Kidney (tissue), 14 donors: ENCODE measurements around the gene TELO2. TPM values are rescaled to one million over a fixed set of nuclear protein-coding genes. Genes with fewer than 3 reads are reported as not detected.

Experiments used
- DNase-seq, 5 donors: peaks; one replicate each; pipeline ENCODE4 v3.0.0-alpha.2; 2013 to 2020
- FAIRE-seq: peaks from 2 replicates; lab custom pipeline; 2012; peaks lifted over from hg19 to GRCh38; lab: Jason Lieb, UNC
- H3K27ac ChIP-seq, 2 donors: one replicate each; pipeline ENCODE4 v1.7.0; 2013; ENCODE audit warnings: low read depth in 2 of 2, low read length in 2 of 2, inconsistent platforms in 1 of 2
- H3K27me3 ChIP-seq: one replicate; pipeline ENCODE4 v1.7.1; 2013; ENCODE audit warnings: low read length, inconsistent platforms; ENCODE audit not compliant: control insufficient read depth, insufficient read depth
- H3K36me3 ChIP-seq, 3 donors: one replicate each; pipeline versions ENCODE4 v1.7.0 to v1.7.1; 2013; ENCODE audit warnings: low read length in 3 of 3, control low read depth in 1 of 3, inconsistent platforms in 1 of 3; ENCODE audit not compliant: insufficient read depth in 3 of 3, control insufficient read depth in 2 of 3
- H3K4me1 ChIP-seq, 3 donors: one replicate each; pipeline versions ENCODE4 v1.7.0 to v1.7.1; 2013; ENCODE audit warnings: low read length in 3 of 3, inconsistent platforms in 1 of 3, low read depth in 1 of 3; ENCODE audit not compliant: control insufficient read depth in 2 of 3, insufficient read depth in 2 of 3
- H3K4me3 ChIP-seq, 3 donors: one replicate each; pipeline versions ENCODE4 v1.7.0 to v1.8.1; 2013; ENCODE audit warnings: low read length in 3 of 3, control low read depth in 1 of 3, inconsistent platforms in 1 of 3
- H3K9ac ChIP-seq, 3 donors: one replicate each; pipeline versions ENCODE4 v1.7.0 to v1.7.1; 2013; ENCODE audit warnings: low read length in 3 of 3, control low read depth in 1 of 3, inconsistent platforms in 1 of 3
- H3K9me3 ChIP-seq, 3 donors: one replicate each; pipeline versions ENCODE4 v1.7.0 to v1.7.1; 2013; ENCODE audit warnings: low read length in 3 of 3, control low read depth in 1 of 3, inconsistent platforms in 1 of 3; ENCODE audit not compliant: control insufficient read depth in 2 of 3, insufficient read depth in 1 of 3
- intact Hi-C: fragments of 100-400 bp; cut with DNase I; formaldehyde crosslinking; loops from one replicate; pipeline ENCODE4 v1.11.1; 2022
- polyA plus RNA-seq: library from polyadenylated mRNA; stranded (reverse); fragments of 350-450 nt; fragmentation: Illumina TruSeq; extraction: RNeasy Lipid Tissue Mini Kit (QIAGEN cat#74804); gene quantifications from one replicate; pipeline ENCODE4 v1.2.3, GENCODE V29; 2014; ENCODE audit warnings: low read depth, low replicate concordance; ENCODE audit not compliant: insufficient read depth
- total RNA-seq: library from RNA; stranded (reverse); fragmentation: NEBNext Ultra II Directional; extraction: Animal tissue kit (Norgen Biotek cat#: 25700); gene quantifications from one replicate; pipeline ENCODE4 v1.2.1, GENCODE V29; 2021
- TF ChIP-seq, protein P1 (sequence below): IDR thresholded peaks from 3 replicates; pipeline ENCODE4 v1.5.1; 2012; ENCODE audit warnings: mild to moderate bottlenecking, moderate library complexity, borderline replicate concordance; ENCODE audit not compliant: insufficient read depth; ENCODE audit errors: extremely low read depth
- donor health status: control.
- donor health status: control.
- donor health status: control.
- donor health status: control.
- donor health status: control.
- donor health status: DM: yes; HTN: yes; CAD: no.
- donor health status: Normal renal cell carcinoma (clear cell type).

The TELO2 gene
- total and polyA plus RNA-seq, 2 donors from 2014 or later, result 27.7 to 37.4 TPM

DNA sequence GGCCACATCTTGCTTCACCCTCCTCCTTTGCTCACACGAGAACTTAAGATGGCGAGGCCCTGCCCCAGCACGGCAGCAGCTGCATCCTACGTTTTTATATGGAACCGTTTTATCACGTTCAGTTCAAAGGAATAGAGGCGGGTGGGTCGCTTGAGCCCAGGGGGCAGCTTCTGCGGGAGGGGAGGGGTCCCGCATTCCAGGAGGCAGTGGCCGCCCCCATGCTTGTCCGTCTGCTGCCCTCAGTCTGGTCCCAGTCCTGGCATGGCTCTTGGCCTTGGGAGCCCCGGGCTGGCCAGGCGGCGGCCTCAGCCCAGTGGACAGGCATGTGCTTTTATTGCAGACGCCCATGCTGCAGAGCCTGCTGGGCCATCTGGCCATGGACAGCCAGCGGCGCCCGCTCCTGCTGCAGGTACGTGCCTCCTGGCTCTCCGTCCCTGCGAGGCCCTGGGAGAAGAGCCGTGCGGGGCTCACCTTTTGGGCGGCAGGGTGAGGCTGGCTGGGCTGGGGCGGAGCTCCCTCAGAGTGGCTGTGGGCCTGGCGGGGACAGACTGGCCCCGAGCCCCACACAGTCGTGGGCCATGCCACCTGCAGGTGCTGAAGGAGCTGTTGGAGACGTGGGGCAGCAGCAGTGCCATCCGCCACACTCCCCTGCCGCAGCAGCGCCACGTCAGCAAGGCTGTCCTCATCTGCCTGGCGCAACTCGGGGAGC, 6.8 kb downstream of the TELO2 start:
- Histone ChIP-seq H3K36me3 (peaks cover 0 to 3% (median 3%) of the 10 kb centered on the region in 3 donors), H3K9ac (no peak overlapping the region), H3K9me3 (no peaks in the 10 kb centered on the region), H3K27me3 (no peaks in the 10 kb centered on the region), H3K4me3 (no peak overlapping the region), H3K27ac (no peak overlapping the region), H3K4me1 (peaks cover 0 to under 1% (median 0%) of the 10 kb centered on the region in 3 donors)
- no peak for FAIRE-seq
- TF ChIP-seq, protein P1, sequence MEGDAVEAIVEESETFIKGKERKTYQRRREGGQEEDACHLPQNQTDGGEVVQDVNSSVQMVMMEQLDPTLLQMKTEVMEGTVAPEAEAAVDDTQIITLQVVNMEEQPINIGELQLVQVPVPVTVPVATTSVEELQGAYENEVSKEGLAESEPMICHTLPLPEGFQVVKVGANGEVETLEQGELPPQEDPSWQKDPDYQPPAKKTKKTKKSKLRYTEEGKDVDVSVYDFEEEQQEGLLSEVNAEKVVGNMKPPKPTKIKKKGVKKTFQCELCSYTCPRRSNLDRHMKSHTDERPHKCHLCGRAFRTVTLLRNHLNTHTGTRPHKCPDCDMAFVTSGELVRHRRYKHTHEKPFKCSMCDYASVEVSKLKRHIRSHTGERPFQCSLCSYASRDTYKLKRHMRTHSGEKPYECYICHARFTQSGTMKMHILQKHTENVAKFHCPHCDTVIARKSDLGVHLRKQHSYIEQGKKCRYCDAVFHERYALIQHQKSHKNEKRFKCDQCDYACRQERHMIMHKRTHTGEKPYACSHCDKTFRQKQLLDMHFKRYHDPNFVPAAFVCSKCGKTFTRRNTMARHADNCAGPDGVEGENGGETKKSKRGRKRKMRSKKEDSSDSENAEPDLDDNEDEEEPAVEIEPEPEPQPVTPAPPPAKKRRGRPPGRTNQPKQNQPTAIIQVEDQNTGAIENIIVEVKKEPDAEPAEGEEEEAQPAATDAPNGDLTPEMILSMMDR, result no peak
- DNase-seq, result peak in 1 of 5 donors; percentile 66
- intact Hi-C loops, result no loop called here

DNA sequence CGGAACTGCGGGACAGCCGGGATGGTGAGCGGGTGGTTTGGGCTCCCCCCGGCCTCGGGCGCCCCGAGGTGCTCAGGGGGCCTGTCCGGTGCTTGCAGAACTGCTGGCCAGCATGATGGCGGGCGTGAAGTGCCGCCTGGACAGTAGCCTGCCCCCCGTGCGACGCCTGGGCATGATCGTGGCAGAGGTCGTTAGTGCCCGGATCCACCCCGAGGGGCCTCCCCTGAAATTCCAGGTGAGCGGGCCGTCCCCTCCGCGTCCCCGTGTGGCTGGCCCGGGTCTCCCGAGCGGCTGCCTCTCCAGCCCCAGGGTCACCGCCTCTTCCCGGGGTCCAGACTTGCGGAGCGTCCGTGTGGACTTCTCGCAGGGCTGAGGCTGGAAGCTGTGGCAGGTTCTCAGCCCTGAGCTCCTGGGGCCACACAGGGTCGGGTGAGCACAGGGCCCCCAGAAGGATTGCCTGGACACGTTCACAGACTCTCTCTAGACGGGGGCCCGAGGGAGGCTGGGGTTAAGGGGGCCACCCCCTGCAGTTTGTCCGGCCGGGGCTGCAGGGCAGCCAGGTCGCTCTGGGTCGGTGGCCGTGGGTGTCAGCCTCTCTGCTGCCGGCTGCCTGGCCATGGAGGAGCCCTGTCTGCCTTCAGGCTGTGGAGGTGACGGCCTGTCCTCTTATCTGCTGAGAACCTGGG, 7.4 kb downstream of the TELO2 start:
- Histone ChIP-seq H3K4me1 (no peaks in the 10 kb centered on the region), H3K27ac (no peak overlapping the region), H3K9me3 (no peaks in the 10 kb centered on the region), H3K27me3 (no peaks in the 10 kb centered on the region), H3K36me3 (peaks cover 0 to 3% (median 3%) of the 10 kb centered on the region in 3 donors), H3K4me3 (no peak overlapping the region), H3K9ac (no peak overlapping the region)
- DNase-seq, result peak in 1 of 5 donors; percentile 69
- FAIRE-seq, result no peak
- intact Hi-C loops, result no loop called here
- TF ChIP-seq, protein P1, result no peak

DNA sequence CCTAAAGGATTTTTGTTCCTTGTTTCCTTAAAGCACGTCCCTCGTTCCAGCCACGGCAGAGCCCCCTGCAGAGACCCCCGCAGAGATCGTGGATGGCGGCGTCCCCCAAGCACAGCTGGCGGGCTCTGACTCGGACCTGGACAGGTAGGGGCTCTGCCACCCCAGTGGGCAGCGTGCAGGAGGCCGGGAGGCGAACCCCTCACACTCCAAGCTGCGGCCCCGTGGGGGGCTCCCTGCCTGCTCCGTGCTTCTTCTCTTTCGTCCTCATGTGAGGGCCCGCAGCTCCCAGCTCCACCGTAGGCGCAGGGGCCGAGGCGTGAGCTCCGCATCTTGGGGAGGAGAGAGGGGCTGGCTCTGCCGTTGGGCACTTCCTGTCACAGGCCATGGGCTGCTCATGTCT, 8.5 kb downstream of the TELO2 start:
- intact Hi-C loops, result no loop called here
- H3K27ac ChIP-seq, result no peak overlapping the region

More for the DNA sequence above, 8.5 kb downstream of the TELO2 start:
- no peak overlapping the region for H3K9ac ChIP-seq
- no peak for DNase-seq
- peaks cover 0 to 3% (median 3%) of the 10 kb centered on the region in 3 donors for H3K36me3 ChIP-seq
- H3K9me3 ChIP-seq, result no peaks in the 10 kb centered on the region
- FAIRE-seq, result no peak
- no peaks in the 10 kb centered on the region for H3K27me3 ChIP-seq
- TF ChIP-seq, protein P1, result no peak
- H3K4me3 ChIP-seq, result no peak overlapping the region
- H3K4me1 ChIP-seq, result no peaks in the 10 kb centered on the region
